HS-5 (cell line): ENCODE results near the gene CREBRF.
"Not testable (repeated sequence)": the region's sequence is repeated elsewhere in the genome, so short reads cannot be mapped to it uniquely, and the experiment has no call there.

Experiments used
- DNase-seq: peaks from one replicate; pipeline ENCODE4 v3.0.0-alpha.2; 2012; ENCODE audit warnings: low read depth

The CREBRF gene

DNA sequence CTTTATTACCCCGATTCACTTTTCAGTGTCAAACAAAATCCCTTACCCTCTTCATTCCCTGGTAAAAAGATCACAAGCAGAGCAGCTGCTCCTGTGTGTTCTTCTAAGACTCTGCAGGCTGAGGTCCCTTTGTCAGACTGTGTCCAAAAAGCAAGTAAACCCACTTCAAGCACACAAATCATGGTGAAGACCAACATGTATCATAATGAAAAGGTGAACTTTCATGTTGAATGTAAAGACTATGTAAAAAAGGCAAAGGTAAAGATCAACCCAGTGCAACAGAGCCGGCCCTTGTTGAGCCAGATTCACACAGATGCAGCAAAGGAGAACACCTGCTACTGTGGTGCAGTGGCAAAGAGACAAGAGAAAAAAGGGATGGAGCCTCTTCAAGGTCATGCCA, 34.5 kb downstream of the CREBRF start:
- no peak for DNase-seq

- DNase-seq: no peak
Observed at GRCh38 chr5:173091981-173092380, 35.8 kb downstream of the CREBRF start.

DNA sequence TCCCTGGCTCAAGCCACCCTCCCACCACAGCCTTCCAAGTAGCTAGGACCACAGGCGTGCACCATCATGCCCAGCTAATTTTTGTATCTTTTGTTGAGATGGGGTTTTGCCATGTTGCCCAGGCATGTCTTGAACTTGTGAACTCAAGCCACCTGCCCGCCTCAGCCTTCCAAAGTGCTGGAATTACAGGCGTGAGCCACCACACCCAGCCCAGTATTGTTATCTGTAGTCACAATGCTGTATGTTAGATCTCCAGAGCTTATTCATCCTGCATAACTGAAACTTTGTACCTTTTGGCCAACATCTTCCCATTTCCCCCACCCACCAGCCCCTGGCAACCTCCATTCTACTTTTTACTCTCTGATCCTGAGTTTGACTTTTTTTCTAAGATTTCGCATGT, 37.5 kb downstream of the CREBRF start:
- DNase-seq: no peak

GRCh38 chr5:173094012-173094661, 38.0 kb downstream of the CREBRF start:
- DNase-seq: peak; percentile 48

- DNase-seq: no peak
Observed at GRCh38 chr5:173098787-173099186, 42.6 kb downstream of the CREBRF start.

GRCh38 chr5:173099461-173099860, 43.3 kb downstream of the CREBRF start:
- DNase-seq: no peak

GRCh38 chr5:173101245-173101644, 45.1 kb downstream of the CREBRF start:
- no peak for DNase-seq

- DNase-seq: no peak
Observed at GRCh38 chr5:173103411-173103810, 47.3 kb downstream of the CREBRF start.

- DNase-seq: no peak
Observed at GRCh38 chr5:173108914-173109313, 52.8 kb downstream of the CREBRF start.

GRCh38 chr5:173114536-173114935, 58.4 kb downstream of the CREBRF start:
- no peak for DNase-seq

GRCh38 chr5:173119719-173120118, 63.6 kb downstream of the CREBRF start:
- no peak for DNase-seq

DNA sequence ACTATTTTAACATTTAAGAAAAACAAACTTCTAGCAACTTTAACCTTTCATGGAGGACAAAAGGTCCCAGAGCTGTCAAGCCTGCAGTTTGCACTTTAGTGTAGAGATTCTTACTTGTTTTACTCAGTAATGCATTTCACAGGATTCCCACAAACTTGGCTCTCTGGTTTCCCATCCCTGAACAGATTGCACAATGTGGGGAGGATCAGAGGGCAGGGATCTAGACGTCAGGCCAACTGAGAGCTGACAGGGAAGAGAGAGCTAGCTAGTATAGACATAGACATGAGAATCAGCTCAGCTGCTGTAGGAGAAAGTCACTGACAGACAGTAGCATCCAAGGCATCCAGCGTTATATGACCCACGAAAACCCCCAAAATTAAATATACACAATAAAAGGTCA, 67.3 kb downstream of the CREBRF start:
- DNase-seq: no peak

- DNase-seq: not testable (repeated sequence)
Observed at GRCh38 chr5:173132166-173132565, 76.0 kb downstream of the CREBRF start.

- DNase-seq: no peak
Observed at GRCh38 chr5:173138707-173139106, 82.6 kb downstream of the CREBRF start.

- no peak for DNase-seq
Observed at GRCh38 chr5:173139631-173140030, 83.5 kb downstream of the CREBRF start.

DNA sequence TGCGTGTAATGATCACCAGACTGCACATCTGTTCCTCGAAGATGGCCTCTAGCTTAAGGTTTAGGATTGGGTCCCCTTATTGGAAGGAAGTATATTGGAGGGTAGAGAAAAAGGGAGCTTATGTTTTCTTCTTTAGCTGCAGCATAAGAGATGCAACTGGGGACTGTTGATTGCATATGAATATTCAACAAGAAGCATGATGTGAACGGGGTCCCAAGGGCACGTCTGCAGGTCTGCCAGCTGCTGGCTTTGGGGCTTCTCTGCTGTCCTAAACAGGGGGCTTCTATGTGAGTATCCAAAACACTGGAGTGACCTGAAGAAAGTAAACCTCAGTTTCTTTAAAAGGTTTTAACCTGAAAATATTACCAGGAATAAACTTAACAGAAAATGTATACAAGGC, 84.6 kb downstream of the CREBRF start:
- DNase-seq: no peak

- no peak for DNase-seq
Observed at GRCh38 chr5:173143567-173143966, 87.4 kb downstream of the CREBRF start.

DNA sequence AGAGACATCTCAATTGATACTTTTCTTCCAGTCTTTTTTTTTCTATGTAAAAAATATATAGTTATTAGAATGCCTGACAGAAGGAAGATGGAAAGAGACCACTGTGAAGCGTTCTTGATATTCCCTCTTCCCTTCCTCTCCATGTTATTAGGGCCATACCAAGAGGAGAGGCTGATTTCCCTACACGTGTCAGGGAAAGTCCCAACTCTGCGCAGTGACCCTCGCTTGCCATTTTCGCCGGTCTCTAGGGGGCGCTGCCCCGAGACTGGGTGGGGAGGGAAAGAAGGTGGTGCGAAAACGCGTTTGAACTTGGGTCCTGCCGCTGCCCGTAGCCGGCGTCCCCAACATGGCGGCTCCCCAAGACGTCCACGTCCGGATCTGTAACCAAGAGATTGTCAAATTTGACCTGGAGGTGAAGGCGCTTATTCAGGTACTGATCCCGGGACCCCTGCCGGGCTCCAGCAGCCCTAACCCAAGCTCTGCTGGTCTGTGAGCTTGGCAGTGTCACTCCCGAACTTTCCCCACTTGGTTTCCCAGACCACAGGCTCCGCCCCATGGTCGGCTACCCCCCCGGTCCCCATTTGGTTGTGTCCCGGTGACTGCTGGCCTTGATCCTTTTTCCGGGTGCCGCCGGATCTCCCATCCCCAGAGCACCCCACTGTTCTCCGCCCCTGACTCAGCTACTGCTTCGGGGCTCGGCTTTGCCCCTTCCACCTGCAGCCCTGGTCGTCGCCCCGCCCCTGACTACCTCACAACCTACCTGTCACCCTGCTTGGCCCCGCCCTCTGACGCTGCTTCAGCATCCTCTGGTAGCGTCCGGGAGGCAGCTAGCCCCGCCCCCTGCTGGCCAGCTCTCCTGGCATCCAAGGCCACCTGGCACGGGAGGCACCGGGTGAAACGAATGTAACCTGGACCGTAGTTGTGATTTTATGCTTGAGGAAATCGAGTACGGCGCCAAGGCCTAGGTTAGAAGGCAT, 88.3 kb downstream of the CREBRF start, which contains the start of gene BNIP1:
BNIP1 (plus strand) TSS at position 332 of the 977 bp plus-strand sequence; CDS start at position 347, 15 bp downstream.
- peak; percentile 80 for DNase-seq

GRCh38 chr5:173148354-173148753, 92.2 kb downstream of the CREBRF start:
- no peak for DNase-seq

GRCh38 chr5:173152547-173152946, 96.4 kb downstream of the CREBRF start:
- no peak for DNase-seq

DNA sequence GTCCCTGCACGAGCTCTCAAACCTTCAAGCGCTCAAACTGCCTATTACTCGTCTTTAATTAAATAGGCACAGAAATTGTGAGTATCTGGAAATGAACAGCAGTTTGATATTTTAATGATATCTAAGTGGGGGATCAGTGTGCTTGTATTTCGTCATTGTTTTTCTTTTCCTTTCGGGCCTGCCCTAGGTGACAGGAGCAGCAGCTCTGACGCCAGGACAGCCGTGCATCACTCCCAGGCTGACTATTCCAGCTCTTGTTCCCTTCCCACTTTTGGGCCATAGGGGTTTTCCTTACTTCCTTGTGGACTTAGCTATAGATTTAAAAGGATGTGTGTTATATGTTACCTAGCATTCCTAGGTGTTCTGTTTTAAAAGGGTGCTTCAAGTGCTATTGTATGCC, 97.7 kb downstream of the CREBRF start:
- no peak for DNase-seq

- DNase-seq: not testable (repeated sequence)
Observed at GRCh38 chr5:173154619-173155018, 98.5 kb downstream of the CREBRF start.

DNA sequence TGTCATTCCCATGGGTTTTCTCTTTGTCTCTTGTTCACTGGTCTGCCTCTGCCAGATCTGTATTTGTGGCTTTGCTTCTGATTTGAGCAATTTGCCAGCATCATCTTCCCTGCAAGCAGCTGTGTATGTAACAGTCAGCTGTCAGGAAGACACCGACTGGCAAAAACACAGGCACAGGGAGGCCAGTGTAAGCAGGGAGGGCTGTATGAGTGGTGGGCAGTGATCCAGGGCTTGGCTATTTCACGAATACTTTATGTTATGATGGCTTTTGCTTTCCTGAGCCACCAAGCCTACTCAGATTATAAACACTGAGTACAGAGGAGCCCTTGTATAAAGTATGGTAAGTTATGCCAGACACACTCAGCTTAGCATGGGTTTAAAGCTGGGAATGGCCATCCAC, 99.8 kb downstream of the CREBRF start:
- no peak for DNase-seq
